ENCODE data around the gene PNPLA7. TPM values are rescaled to one million over a fixed set of nuclear protein-coding genes. Genes with fewer than 3 reads are reported as not detected.

Gene PNPLA7
- total and polyA plus RNA-seq, 9 donors: 2.2 to 29.3 (median 13.0) TPM

GRCh38 chr9:137477778-137478612, 72.2 kb downstream of the PNPLA7 start:
- intact Hi-C loops (cut with DNase I): no loop called here
- no peak for TF ChIP-seq EP300 (IDR thresholded peaks at IDR 0.05)
- H3K9me3 ChIP-seq: no peaks in the 10 kb centered on the region
- peak in 1 of 5 donors; percentile 31 for DNase-seq
- no peaks in the 10 kb centered on the region for H3K27me3 ChIP-seq
- no peak overlapping the region for H3K27ac ChIP-seq
- H3K36me3 ChIP-seq: no peaks in the 10 kb centered on the region
- WGBS, 3 donors: 81 to 91% (median 87%) methylated on average over 15 to 29 of the region's 29 CpGs
- peaks cover 4% of the 10 kb centered on the region for H3K4me1 ChIP-seq (ENCODE audit: insufficient read depth)
- H3K4me3 ChIP-seq: no peak overlapping the region

GRCh38 chr9:137476856-137477255, 73.3 kb downstream of the PNPLA7 start:
- intact Hi-C loops (cut with DNase I): no loop called here
- peak in 1 of 5 donors; percentile 28 for DNase-seq
- TF ChIP-seq, protein P1, sequence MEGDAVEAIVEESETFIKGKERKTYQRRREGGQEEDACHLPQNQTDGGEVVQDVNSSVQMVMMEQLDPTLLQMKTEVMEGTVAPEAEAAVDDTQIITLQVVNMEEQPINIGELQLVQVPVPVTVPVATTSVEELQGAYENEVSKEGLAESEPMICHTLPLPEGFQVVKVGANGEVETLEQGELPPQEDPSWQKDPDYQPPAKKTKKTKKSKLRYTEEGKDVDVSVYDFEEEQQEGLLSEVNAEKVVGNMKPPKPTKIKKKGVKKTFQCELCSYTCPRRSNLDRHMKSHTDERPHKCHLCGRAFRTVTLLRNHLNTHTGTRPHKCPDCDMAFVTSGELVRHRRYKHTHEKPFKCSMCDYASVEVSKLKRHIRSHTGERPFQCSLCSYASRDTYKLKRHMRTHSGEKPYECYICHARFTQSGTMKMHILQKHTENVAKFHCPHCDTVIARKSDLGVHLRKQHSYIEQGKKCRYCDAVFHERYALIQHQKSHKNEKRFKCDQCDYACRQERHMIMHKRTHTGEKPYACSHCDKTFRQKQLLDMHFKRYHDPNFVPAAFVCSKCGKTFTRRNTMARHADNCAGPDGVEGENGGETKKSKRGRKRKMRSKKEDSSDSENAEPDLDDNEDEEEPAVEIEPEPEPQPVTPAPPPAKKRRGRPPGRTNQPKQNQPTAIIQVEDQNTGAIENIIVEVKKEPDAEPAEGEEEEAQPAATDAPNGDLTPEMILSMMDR (IDR thresholded peaks at IDR 0.05): no peak
- TF ChIP-seq POLR2A (IDR thresholded peaks at IDR 0.05): no peak
- TF ChIP-seq EP300 (IDR thresholded peaks at IDR 0.05): no peak

GRCh38 chr9:137475666-137476065, 74.5 kb downstream of the PNPLA7 start:
- Histone ChIP-seq H3K36me3 (no peaks in the 10 kb centered on the region), H3K9me3 (no peaks in the 10 kb centered on the region), H3K4me3 (no peak overlapping the region), H3K4me1 (ENCODE audit: insufficient read depth) (peaks cover 1% of the 10 kb centered on the region), H3K27me3 (no peaks in the 10 kb centered on the region), H3K27ac (no peak overlapping the region)
- intact Hi-C loops (cut with DNase I): no loop called here
- no peak for DNase-seq
- TF ChIP-seq, protein P1 (IDR thresholded peaks at IDR 0.05): no peak
- no peak for TF ChIP-seq EP300 (IDR thresholded peaks at IDR 0.05)
- TF ChIP-seq POLR2A (IDR thresholded peaks at IDR 0.05): no peak
- WGBS, 3 donors: 83 to 94% (median 89%) methylated on average over 3 of the region's 3 CpGs

More at GRCh38 chr9:137476856-137477255, 73.3 kb downstream of the PNPLA7 start:
- Histone ChIP-seq H3K4me1 (ENCODE audit: insufficient read depth) (peaks cover 1% of the 10 kb centered on the region), H3K36me3 (no peaks in the 10 kb centered on the region), H3K27ac (no peak overlapping the region), H3K27me3 (no peaks in the 10 kb centered on the region), H3K4me3 (no peak overlapping the region), H3K9me3 (no peaks in the 10 kb centered on the region)
- WGBS, 3 donors: 89 to 91% (median 91%) methylated on average over 9 to 11 of the region's 11 CpGs

- H3K9me3 ChIP-seq: no peaks in the 10 kb centered on the region
- no peaks in the 10 kb centered on the region for H3K27me3 ChIP-seq
- WGBS, 3 donors: 94 to 96% (median 95%) methylated on average over 18 of the region's 18 CpGs
- no peaks in the 10 kb centered on the region for H3K4me1 ChIP-seq (ENCODE audit: insufficient read depth)
- no peak for TF ChIP-seq EP300 (IDR thresholded peaks at IDR 0.05)
- no peak for TF ChIP-seq POLR2A (IDR thresholded peaks at IDR 0.05)
- TF ChIP-seq, protein P1 (IDR thresholded peaks at IDR 0.05): no peak
- intact Hi-C loops (cut with DNase I): no loop called here
- no peaks in the 10 kb centered on the region for H3K36me3 ChIP-seq
- peak in 1 of 5 donors; percentile 23 for DNase-seq
- H3K4me3 ChIP-seq: no peak overlapping the region
- H3K27ac ChIP-seq: no peak overlapping the region
Measured at GRCh38 chr9:137474271-137474670, 75.9 kb downstream of the PNPLA7 start.

DNA sequence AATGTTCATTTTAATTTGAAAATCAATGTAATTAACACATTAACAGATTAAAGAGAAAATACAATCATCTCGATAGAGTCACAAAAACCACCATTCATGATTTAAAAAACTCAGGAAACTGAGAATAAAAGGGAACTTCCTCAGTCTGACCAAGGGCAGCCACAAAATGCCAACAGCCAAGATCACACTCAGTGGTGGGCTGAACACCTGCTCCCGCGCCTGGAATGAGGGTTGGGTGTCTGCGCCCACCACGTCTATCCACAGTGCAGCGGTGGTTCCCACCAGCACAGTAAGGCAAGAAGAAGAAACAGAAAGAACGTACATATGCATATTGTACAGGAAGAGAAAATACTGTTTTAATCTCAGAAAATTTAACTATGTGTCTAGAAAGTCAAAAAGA, 79.4 kb downstream of the PNPLA7 start:
- no peaks in the 10 kb centered on the region for H3K27me3 ChIP-seq
- no peaks in the 10 kb centered on the region for H3K36me3 ChIP-seq
- no peak overlapping the region for H3K27ac ChIP-seq
- no peak for DNase-seq
- intact Hi-C loops (cut with DNase I): no loop called here
- H3K9me3 ChIP-seq: no peaks in the 10 kb centered on the region
- H3K4me1 ChIP-seq (ENCODE audit: insufficient read depth): no peaks in the 10 kb centered on the region
- no peak overlapping the region for H3K4me3 ChIP-seq
- no peak for TF ChIP-seq POLR2A (IDR thresholded peaks at IDR 0.05)
- TF ChIP-seq, protein P1 (IDR thresholded peaks at IDR 0.05): no peak
- no peak for TF ChIP-seq EP300 (IDR thresholded peaks at IDR 0.05)
- 78 to 90% (median 87%) methylated on average over 7 of the region's 7 CpGs for WGBS, 3 donors
